Mesangial cell (primary cell): ENCODE measurements around the gene KCNE3. TPM values are rescaled to one million over a fixed set of nuclear protein-coding genes. Genes with fewer than 3 reads are reported as not detected.

Experiments
- total RNA-seq: library from RNA; depleted of rRNA; stranded (reverse); fragments of >200 nt; gene quantifications from 2 replicates; pipeline ENCODE4 v1.2.3, GENCODE V29; 2015

Gene KCNE3
- total RNA-seq = 0.81 and 1.0 TPM in 2 replicates

GRCh38 chr11:74466916-74467885, at the start of gene KCNE3:
Gene KCNE3, minus strand, starts transcription at chr11:74467549. Its CDS starts 9,986 bp downstream, at chr11:74457563.

DNA sequence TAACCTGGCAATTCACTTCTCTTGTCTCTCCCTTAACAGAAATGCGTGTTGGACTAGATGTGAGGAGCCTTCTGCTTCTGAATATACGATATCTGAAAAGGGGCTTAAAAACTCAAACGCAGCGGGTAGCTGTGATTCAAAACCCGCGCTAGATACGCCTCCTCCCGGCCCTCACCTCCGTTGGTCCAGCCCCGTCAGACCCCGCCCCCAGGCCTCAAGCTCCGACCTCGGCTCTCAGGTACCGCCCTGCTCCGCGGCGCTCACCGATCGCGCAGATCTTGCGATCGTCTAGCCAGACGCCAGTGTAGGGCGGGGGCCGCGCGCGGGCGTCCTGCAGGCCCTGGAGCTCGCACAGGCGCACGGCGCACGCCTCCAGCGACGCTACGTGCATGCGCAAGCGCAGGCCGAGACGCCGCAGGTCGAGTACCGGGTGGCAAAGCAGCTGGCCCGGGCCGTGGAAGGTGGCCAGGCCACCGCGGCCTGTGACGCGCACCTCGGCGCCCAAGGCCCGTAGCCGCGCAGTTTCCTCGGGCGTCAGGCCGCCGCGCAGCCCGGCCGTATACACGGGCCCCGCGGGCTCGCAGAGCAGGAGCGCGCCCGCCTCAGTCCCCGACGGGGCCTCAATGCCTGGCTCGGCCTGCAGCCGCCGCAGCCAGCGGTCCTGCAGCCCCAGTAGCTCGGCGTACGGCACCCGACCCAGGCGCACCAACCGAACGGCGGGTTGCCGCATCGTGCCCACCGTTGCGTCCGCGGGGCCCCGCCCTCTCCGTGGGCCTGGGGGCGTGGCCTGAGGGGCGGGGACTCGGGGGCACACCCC, 25.8 kb upstream of the KCNE3 start, which contains the start of gene LIPT2:
LIPT2 (minus strand) TSS at position 751 of the 817 bp plus-strand sequence; CDS start at position 730, 21 bp downstream.

Other genes starting within 250 kb of the KCNE3 start
- gene P4HA3, start 155.9 kb downstream of the KCNE3 start, total RNA-seq = 1.6 and 3.9 TPM in 2 replicates
- gene PGM2L1, start 69.1 kb downstream of the KCNE3 start, total RNA-seq = 6.8 and 7.5 TPM in 2 replicates
- 9.4 and 10.4 TPM in 2 replicates for gene LIPT2, start 26.2 kb upstream of the KCNE3 start, total RNA-seq
- 3.3 and 9.8 TPM in 2 replicates for gene POLD3, start 125.0 kb upstream of the KCNE3 start, total RNA-seq